Activated CD4-positive, alpha-beta T cell treated with anti-CD3 and anti-CD28 coated beads, Interleukin-10, Interleukin-2, amounts not matched to agents 100 ng/mL and 50 ng/mL, durations not matched to agents 16 hours and 8 hours (primary cell): ENCODE measurements around the gene HS6ST3.
"Not testable (repeated sequence)": the region's sequence is repeated elsewhere in the genome, so short reads cannot be mapped to it uniquely, and the experiment has no call there.

Source experiments
- DNase-seq: peaks from one replicate; pipeline ENCODE4 v3.0.0-alpha.2; 2020

The HS6ST3 gene

GRCh38 chr13:96093296-96094006 is 3.5 kb downstream of the HS6ST3 start:
- no peak for DNase-seq

- DNase-seq = no peak
Measured at GRCh38 chr13:96100457-96101220, 10.7 kb downstream of the HS6ST3 start.

- no peak for DNase-seq
Measured at GRCh38 chr13:96104516-96104915, 14.6 kb downstream of the HS6ST3 start.

- DNase-seq = not testable (repeated sequence)
Measured at GRCh38 chr13:96108072-96108471, 18.2 kb downstream of the HS6ST3 start.

- no peak for DNase-seq
Measured at GRCh38 chr13:96109125-96109524, 19.2 kb downstream of the HS6ST3 start.

GRCh38 chr13:96112936-96113335 is 23.0 kb downstream of the HS6ST3 start:
- no peak for DNase-seq

- DNase-seq = not testable (repeated sequence)
Measured at GRCh38 chr13:96115368-96115767, 25.5 kb downstream of the HS6ST3 start.

- no peak for DNase-seq
Measured at GRCh38 chr13:96119921-96120320, 30.0 kb downstream of the HS6ST3 start.

- DNase-seq = no peak
Measured at GRCh38 chr13:96130818-96131340, 41.0 kb downstream of the HS6ST3 start.

- no peak for DNase-seq
Measured at GRCh38 chr13:96141032-96141431, 51.1 kb downstream of the HS6ST3 start.

- no peak for DNase-seq
Measured at GRCh38 chr13:96159725-96160124, 69.8 kb downstream of the HS6ST3 start.

GRCh38 chr13:96161141-96161540 is 71.2 kb downstream of the HS6ST3 start:
- DNase-seq = no peak

GRCh38 chr13:96165840-96166239 is 75.9 kb downstream of the HS6ST3 start:
- no peak for DNase-seq

- DNase-seq = no peak
Measured at GRCh38 chr13:96172066-96172465, 82.2 kb downstream of the HS6ST3 start.

GRCh38 chr13:96178759-96179158 is 88.9 kb downstream of the HS6ST3 start:
- no peak for DNase-seq

GRCh38 chr13:96179309-96179708 is 89.4 kb downstream of the HS6ST3 start:
- DNase-seq = no peak

- no peak for DNase-seq
Measured at GRCh38 chr13:96181911-96182310, 92.0 kb downstream of the HS6ST3 start.

- no peak for DNase-seq
Measured at GRCh38 chr13:96185818-96186217, 95.9 kb downstream of the HS6ST3 start.

- no peak for DNase-seq
Measured at GRCh38 chr13:96191367-96191766, 101.5 kb downstream of the HS6ST3 start.

- DNase-seq = no peak
Measured at GRCh38 chr13:96193728-96194310, 103.9 kb downstream of the HS6ST3 start.

GRCh38 chr13:96198038-96198437 is 108.1 kb downstream of the HS6ST3 start:
- DNase-seq = no peak

- DNase-seq = no peak
Measured at GRCh38 chr13:96199315-96199714, 109.4 kb downstream of the HS6ST3 start.

- DNase-seq = no peak
Measured at GRCh38 chr13:96200810-96201209, 110.9 kb downstream of the HS6ST3 start.

- no peak for DNase-seq
Measured at GRCh38 chr13:96202315-96202714, 112.4 kb downstream of the HS6ST3 start.
